HG02798 (cell line): ENCODE measurements around the gene ZNRF3.
"Not testable (repeated sequence)": the region's sequence is repeated elsewhere in the genome, so short reads cannot be mapped to it uniquely, and the experiment has no call there.

ENCODE experiments used
- ATAC-seq: cut with Tn5 transposase; IDR thresholded peaks from one replicate; pipeline ENCODE4 v1.9.1; 2021; ENCODE audit warnings: mild to moderate bottlenecking; ENCODE audit not compliant: unreplicated experiment, poor library complexity

ZNRF3 gene

DNA sequence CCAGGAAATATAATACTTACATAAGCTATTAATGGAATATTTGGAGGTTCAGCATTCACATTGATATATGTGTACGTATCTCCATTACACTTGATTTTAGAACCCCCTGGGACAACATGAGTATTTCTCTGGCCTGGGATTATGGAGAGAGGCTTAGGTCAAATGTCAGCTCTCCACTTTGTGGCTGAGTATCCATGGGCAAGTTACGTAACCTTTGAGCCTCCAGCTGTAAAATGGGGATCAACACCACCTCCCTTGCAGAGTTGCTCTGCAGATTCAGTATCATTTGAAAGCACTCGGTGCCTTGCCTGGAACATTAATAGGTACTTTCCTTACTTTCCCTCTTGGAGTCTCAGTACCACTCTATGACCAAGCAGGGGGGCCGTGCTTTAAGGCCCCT, 145.1 kb downstream of the ZNRF3 start:
- no peak for ATAC-seq

GRCh38 chr22:29029202-29030000, 146.0 kb downstream of the ZNRF3 start:
- ATAC-seq: no peak

- no peak for ATAC-seq
Measured at GRCh38 chr22:29030016-29030617, 146.7 kb downstream of the ZNRF3 start.

- no peak for ATAC-seq
Measured at GRCh38 chr22:29030618-29031226, 147.3 kb downstream of the ZNRF3 start.

DNA sequence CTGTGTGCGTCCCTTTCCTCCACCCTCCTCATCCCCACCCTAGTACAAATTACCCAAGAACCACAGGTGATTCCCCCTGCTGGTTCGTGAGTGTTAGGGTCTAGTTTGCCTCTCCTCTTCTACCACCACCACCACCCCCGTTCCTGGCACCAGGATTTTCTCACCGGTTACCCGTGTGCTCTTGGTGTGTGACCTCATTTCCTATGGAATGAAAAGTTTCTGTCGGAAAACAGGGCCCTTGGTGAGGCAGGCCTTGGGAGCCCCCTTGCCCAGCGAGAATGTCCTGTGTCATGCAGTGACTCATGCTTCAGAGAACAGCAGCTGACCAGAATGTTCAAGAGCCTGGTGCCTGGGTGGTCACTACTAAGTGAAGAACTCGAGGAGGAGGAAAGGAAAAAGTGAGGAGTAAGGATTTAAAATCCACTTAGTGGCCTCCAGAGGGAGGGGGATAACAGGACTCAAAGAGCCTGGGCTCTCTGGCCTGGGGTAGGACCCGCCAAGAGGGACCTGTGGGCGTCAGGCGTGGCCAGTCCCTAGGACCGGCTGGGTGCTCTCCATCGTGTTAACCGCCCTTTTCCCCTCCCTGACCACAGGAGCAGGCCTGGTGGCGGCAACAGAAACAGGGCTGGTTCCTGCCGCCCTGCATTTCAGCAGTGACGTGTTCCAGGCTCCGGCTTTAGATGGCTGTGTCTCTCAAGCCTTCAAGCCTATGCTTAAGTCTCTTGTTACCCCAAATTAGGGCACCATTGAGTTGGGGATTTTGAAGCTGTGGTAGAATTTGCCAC, 148.0 kb downstream of the ZNRF3 start:
- ATAC-seq: no peak

GRCh38 chr22:29032014-29032475, 148.7 kb downstream of the ZNRF3 start:
- ATAC-seq: no peak

DNA sequence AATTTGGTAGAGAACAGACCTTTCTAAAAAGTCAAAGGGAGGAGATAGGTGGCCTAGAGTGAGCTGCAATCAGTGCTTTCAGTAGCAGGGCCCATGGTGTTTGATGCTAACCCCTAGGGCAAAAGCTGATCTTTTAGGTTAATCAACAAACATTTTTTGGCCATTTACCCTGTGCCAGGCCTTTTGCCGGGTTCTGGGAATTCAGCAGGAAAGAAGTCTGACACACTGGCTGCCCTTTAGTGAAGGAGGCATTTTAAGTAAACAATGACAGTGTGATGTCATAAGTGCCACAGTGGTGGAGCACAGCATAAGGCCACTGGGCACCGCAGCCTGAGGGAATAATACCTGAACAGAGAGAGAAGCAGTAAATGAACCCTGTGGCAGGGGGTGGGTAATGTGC, 149.2 kb downstream of the ZNRF3 start:
- no peak for ATAC-seq

- no peak for ATAC-seq
Measured at GRCh38 chr22:29037340-29037932, 154.1 kb downstream of the ZNRF3 start.

DNA sequence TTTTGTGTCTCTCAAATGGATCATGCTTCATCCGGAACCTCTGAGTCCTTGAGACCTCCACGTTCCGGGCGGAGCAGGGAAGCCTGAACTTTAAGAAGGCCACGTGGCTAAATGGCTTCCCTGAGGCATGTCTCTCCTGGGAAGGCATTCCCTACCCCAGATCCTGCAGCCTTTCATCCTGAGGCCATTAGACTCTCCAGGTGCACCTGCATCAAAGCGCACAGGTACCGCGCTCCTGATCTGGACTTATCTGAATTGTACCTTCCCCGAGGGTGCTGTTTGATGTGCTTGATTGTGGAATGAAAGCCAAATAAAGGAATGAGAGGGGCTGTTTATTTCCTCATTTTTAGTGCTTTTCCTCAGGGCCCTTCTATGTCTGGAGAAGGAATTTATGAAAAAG, 155.8 kb downstream of the ZNRF3 start:
- no peak for ATAC-seq

DNA sequence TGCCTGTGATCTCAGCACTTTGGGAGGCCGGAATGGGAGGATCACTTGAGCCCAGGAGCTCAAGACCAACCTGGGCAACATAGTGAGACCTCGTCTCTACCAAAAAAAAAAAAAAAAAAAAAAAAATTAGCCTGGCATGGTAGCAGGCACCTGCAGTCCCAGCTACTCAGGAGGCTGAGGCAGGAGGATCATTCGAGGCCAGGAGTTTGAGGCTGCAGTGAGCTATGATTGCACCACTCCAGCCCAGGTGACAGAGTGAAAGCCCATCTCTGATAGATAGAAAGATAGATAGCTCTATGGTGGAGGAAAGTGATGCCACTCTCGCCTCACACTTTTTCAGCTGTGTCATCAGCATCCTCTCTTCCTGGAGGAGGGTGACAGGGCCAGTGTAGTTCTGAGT, 156.3 kb downstream of the ZNRF3 start:
- not testable (repeated sequence) for ATAC-seq

GRCh38 chr22:29040385-29041275, 157.3 kb downstream of the ZNRF3 start:
- ATAC-seq: no peak

DNA sequence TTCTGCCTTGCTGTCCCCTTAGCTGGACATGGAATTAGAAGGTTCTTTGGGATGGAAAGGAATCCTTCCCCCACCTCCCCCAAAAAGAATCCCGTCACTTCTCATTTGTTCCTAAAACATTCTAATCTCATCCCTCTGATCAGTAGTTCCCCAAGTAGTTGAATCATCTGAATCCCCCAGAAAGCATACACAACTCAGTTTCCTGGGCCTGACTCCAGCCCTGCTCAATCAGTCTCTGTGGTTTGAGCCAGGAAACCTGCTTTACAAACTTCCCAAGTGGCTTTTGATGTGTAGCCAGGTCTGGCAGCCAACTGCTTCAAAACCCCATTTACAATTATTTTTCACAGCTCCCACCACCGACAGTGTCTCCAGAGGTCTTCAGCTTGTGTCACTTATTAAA, 158.0 kb downstream of the ZNRF3 start:
- ATAC-seq: no peak

GRCh38 chr22:29043906-29044575, 160.7 kb downstream of the ZNRF3 start:
- no peak for ATAC-seq

DNA sequence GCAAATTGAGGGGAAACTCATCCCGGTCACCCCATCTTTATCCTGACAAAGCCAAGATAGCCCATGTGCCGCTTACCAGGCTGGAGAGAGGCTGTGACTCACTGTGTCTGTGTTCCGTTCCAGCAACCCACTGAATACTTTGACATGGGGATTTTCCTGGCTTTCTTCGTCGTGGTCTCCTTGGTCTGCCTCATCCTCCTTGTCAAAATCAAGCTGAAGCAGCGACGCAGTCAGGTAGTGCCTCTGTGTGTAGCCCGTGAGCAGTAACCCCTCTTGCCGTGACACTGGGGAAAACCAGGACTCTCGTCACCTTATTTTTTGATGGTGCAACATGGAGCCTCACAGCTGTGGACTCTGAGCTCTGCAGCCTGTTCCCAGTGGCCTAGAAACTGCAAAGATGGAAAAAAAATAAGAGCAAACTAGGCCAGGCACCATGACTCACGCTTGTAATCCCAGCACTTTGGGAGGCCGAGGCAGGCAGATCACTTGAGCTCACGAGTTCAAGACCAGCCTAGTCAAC, 161.3 kb downstream of the ZNRF3 start:
- ATAC-seq: no peak

GRCh38 chr22:29048822-29049654, 165.7 kb downstream of the ZNRF3 start:
- no peak for ATAC-seq

- ATAC-seq: no peak
Measured at GRCh38 chr22:29049655-29050263, 166.4 kb downstream of the ZNRF3 start.

- ATAC-seq: no peak
Measured at GRCh38 chr22:29050457-29050856, 167.1 kb downstream of the ZNRF3 start.
